IPS-NIHi11 (cell line): ENCODE results near the gene KRTAP4-16.
"Not testable (repeated sequence)": the region's sequence is repeated elsewhere in the genome, so short reads cannot be mapped to it uniquely, and the experiment has no call there.

Experiments used
- DNase-seq: peaks from one replicate; pipeline ENCODE4 v3.0.0; 2012; ENCODE audit warnings: mixed read lengths, low spot score

The KRTAP4-16 gene

DNA sequence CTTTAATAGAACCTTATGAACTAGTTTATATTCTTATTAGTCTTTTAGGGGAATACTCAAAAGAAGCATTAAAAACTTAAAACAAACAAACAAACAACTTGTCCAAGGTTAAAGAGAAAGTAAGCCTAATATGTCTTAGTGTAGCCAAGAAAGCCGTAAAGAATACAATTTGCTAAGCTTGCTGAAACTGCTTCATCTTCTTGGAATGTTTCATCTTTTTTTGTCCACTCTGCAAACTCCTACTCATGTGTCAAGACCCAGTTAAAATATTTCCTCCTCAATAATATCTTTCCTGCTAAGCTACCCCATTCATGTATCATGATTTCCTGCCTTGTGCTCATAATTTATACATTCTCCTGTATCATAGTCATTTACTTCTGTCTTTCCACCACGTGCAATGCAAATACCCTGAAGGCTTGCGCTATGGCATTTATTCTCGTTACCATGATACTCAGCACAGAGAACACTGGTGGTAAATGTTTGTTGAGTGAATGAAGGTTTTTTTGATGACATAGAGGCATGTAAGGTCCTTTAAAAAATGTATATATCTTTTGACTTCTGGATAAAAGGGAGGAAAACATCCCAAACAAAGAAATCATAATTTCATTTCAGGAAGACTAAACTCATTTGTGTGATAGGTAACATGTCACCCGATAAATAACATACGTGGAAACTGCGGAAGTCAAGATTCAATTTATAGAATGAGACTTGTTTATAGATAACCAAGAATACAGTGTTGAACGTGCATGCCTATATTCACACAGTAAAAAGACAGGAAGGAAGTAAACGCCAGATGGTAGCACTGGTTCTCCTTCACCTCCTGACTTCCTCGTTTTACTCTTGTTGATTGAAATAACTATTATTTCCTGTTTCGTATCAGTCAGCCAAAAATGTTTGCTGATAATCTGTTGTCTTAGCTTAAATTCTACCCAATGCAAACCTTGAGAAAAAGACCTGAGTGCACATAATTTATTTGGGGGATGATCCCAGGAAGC, 18.0 kb upstream of the KRTAP4-16 start:
- DNase-seq, result not testable (repeated sequence)

DNA sequence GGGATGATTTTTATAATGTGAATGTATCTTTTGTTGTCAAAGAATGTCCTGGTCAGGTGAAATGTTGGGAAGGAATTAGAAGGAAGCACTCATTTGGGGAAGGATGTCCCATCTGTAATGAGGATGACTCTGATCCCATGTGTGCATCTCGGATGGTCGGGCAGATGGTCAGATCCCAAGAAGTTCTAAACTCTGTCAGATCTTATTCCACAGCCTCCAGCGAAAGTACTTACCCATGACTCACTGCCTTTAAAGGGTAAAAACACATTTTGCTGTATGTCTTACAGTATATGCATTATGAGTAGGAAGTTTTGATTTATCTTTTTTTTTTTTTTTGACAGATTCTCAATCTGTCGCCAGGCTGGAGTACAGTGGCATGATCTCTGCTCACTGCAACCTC, 16.7 kb upstream of the KRTAP4-16 start:
- DNase-seq, result no peak

- not testable (repeated sequence) for DNase-seq
Measured at GRCh38 chr17:41117846-41118386, 15.9 kb upstream of the KRTAP4-16 start, which contains the start of gene KRTAP4-11. TSS of gene KRTAP4-11 (minus strand) at chr17:41118373. CDS start at chr17:41118315, 58 bp downstream.

- DNase-seq, result no peak
Measured at GRCh38 chr17:41116297-41116696, 14.3 kb upstream of the KRTAP4-16 start.

GRCh38 chr17:41111151-41111885, 9.3 kb upstream of the KRTAP4-16 start:
- DNase-seq, result no peak

DNA sequence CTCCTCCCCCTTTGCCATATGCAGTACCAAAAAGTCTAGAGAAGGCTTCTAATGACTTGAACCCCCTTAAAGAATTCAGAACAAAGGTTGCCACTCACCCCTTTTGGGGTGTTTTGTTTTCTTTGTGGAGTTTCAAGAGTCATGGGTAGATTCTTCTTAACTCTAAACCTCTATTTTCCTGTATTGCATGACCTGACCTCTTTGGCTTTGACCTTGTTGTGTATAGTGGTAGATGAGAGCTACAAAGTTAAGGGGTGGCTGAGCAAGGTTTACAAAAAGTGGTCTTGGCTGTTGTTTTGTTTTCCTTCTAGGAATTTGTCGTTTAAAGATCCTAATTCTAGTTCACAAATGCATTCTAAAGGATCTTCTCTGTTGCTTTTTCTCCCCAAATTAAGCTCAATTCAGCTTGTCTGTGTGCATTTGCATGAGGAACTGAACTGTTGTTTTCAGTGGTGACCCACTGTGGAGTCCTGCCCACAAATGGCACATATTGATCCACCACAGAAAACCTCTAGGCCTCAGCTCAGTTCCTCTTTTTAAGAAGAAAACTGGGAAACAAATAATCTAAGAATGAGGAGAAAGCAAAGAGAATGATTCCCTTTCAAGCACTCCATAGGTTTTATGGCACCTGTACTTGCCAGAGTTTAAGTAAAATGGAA, 6.8 kb upstream of the KRTAP4-16 start:
- DNase-seq, result not testable (repeated sequence)

DNA sequence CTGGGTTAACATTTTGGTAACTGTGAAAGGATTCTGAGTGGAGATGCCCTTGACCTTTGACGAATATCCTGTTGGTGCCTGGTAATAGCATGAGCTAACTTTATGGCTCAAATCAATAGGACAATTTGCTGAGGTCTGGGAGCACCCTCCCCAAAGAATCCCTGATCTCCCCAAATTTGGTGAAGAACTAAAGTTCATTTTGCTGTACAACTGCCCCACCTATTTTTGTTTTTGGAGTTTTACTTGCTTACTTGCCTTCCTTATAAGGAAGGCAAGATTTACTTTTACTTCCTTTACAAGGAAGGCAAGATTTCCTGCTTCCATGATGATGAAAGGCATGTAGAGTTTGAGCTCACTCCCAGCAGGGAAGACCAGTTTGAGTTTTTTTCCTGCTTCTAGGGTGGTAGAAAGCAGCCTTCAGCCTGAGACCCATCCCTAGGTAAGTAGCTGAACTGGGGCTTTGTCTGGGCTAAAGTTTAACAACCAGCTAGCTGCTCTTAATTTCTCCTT, 6.0 kb upstream of the KRTAP4-16 start:
- DNase-seq, result no peak

GRCh38 chr17:41105347-41105746, 3.3 kb upstream of the KRTAP4-16 start, which contains the start of gene KRTAP4-9:
TSS of gene KRTAP4-9 (plus strand) at chr17:41105389. CDS start at chr17:41105389, 0 bp downstream.
- not testable (repeated sequence) for DNase-seq

DNA sequence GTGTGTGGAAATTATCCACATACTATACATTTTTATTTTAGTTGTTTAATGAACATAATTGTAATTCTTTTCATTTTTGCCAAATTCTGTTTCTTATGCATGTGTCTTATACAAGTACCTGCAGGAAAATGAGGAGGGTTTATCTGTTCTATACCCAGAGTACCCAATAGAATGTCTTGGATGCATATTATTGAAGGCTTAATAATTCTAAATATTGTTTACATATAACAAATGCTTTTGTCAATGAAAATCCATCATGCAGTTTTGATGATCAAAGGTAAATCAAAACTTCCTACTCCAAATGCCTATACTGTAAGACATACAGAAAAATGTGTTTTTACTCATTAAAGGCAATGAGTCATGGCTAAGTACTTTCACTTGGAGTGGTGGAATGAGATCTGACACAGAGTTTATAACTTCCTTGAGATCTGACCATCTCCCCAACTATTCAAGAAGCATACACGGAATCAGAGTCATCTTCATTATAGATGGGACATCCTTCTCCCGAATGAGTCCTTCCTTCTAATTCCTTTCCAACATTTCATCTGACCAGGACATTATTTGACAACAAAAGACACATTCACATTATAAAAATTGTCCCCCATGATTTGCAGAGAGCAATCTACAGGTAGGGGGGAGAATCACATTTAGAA, 2.5 kb upstream of the KRTAP4-16 start:
- DNase-seq, result not testable (repeated sequence)

DNA sequence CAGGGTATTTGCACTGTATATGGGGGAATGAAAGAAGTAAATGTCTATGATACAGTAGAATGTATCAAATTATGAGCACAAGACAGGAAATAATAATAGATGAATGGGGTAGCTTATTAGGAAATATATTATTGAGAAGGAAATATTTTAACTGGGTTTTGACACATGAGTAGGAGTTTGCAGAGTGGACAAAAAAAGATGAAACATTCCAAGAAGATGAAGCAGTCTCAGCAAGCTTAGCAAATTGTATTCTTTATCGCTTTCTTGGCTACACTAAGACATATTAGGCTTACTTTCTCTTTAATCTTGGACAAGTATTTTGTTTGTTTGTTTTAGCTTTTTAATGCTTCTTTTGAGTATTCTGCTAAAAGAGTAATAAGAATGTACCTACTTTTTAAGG, 1.9 kb upstream of the KRTAP4-16 start:
- no peak for DNase-seq

DNA sequence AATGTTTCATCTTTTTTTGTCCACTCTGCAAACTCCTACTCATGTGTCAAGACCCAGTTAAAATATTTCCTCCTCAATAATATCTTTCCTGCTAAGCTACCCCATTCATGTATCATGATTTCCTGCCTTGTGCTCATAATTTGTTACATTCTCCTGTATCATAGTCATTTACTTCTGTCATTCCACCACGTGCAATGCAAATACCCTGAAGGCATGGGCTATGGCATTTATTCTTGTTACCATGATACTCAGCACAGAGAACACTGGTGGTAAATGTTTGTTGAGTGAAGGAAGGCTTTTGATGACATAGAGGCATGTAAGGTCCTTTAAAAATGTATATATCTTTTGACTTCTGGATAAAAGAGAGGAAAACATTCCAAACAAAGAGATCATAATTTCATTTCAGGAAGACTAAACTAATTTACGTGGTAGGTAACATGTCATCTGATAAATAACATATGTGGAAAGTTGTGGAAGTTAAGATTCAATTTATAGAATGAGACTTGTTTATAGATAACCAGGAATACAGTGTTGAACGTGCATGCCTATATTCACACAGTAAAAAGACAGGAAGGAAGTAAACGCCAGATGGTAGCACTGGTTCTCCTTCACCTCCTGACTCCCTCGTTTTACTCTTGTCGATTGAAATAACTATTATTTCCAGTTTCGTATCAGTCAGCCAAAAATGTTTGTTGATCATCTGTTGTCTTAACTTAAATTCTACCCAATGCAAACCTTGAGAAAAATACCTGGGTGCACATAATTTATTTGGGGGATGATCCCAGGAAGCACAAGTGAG, 2.1 kb downstream of the KRTAP4-16 start:
- DNase-seq, result not testable (repeated sequence)

DNA sequence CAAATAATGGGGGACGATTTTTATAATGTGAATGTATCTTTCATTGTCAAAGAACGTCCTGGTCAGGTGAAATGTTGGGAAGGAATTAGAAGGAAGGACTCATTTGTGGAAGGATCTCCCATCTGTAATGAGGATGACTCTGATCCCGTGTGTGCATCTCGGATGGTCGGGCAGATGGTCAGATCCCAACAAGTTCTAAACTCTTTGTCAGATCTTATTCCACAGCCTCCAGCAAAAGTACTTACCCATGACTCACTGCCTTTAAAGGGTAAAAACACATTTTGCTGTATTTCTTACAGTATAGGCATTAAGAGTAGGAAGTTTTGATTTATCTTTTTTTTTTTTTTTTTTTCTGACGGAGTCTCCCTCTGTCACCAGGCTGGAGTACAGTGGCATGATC, 3.5 kb downstream of the KRTAP4-16 start:
- DNase-seq, result no peak

GRCh38 chr17:41098042-41098441, 4.0 kb downstream of the KRTAP4-16 start, which contains the start of gene KRTAP4-8:
TSS of gene KRTAP4-8 (minus strand) at chr17:41098142. CDS start at chr17:41098084, 58 bp downstream.
- DNase-seq, result no peak

- DNase-seq, result no peak
Measured at GRCh38 chr17:41096055-41096454, 6.0 kb downstream of the KRTAP4-16 start.

GRCh38 chr17:41088760-41089352, 13.2 kb downstream of the KRTAP4-16 start:
- DNase-seq, result not testable (repeated sequence)

DNA sequence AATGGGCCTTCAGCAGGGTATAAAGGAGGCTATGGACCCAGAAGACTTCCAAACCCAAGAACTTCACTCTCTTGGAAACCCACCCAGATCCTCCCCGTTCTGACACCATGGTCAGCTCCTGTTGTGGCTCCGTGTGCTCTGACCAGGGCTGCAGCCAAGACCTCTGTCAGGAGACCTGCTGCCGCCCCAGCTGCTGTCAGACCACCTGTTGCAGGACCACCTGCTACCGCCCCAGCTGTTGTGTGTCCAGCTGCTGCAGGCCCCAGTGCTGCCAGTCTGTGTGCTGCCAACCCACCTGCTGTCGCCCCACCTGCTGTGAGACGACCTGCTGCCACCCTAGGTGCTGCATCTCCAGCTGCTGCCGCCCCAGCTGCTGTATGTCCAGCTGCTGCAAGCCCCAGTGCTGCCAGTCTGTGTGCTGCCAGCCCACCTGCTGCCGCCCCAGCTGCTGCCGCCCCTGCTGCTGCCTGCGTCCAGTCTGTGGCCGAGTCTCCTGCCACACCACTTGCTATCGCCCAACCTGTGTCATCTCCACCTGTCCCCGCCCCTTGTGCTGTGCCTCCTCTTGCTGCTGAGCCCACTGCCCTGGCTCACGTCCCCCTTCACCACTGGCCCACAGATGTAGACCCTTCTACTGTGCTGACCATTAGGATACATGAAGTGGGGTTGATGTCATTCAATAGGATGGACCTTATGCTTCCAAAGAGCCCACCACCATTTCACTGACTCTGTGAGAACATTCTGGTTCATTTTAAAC, 17.7 kb downstream of the KRTAP4-16 start, which contains the start of gene KRTAP4-7:
Gene KRTAP4-7, plus strand, starts transcription at position 51 of the 757 bp plus-strand sequence. Its CDS starts 57 bp downstream, at position 108.
- DNase-seq, result not testable (repeated sequence)

GRCh38 chr17:41083427-41083826, 18.6 kb downstream of the KRTAP4-16 start:
- DNase-seq, result not testable (repeated sequence)

GRCh38 chr17:41082626-41083025, 19.4 kb downstream of the KRTAP4-16 start:
- no peak for DNase-seq

DNA sequence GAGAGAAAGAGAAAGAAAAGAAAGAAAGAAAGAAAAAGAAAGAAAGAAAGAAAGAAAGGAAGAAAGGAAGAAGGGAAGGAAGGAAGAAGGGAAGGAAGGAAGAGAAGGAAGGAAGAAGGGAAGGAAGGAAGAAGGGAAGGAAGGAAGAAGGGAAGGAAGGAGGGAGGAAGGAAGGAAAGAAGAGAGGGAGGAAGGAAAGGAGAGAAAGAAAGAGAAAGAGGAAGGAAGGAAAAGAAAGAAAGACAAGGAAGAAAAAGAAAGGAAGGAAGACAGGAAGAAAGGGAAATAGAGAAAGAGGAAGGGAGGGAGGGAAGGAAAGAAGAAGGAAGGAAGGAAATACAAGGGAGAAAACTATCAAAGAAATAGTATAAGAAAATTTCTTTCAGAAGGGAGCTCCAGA, 25.2 kb downstream of the KRTAP4-16 start:
- DNase-seq, result no peak
